ENCODE results near the gene RABGEF1.
"Not testable (repeated sequence)": the region's sequence is repeated elsewhere in the genome, so short reads cannot be mapped to it uniquely, and the experiment has no call there.

The RABGEF1 gene

GRCh38 chr7:66735154-66735553 lies 5.4 kb upstream of the RABGEF1 start:
- Histone ChIP-seq H3K36me3 (ENCODE audit: control insufficient read depth, insufficient read depth, low read length) (peaks cover 8% of the 10 kb centered on the region), H3K9me3 (ENCODE audit: control insufficient read depth, insufficient read depth, low read length) (peaks cover 4% of the 10 kb centered on the region), H3K27ac (ENCODE audit: low read depth, low read length) (no peak overlapping the region), H3K4me1 (ENCODE audit: control insufficient read depth, insufficient read depth, low read length) (no peaks in the 10 kb centered on the region), H3K9ac (ENCODE audit: low read depth, low read length) (no peak overlapping the region), H3K4me3 (ENCODE audit: low read depth, low read length) (no peak overlapping the region), H3K27me3 (ENCODE audit: control insufficient read depth, insufficient read depth, low read length) (no peaks in the 10 kb centered on the region)

GRCh38 chr7:66735850-66736249 lies 4.7 kb upstream of the RABGEF1 start:
- no peaks in the 10 kb centered on the region for H3K4me1 ChIP-seq (ENCODE audit: control insufficient read depth, insufficient read depth, low read length)
- peaks cover 8% of the 10 kb centered on the region for H3K36me3 ChIP-seq (ENCODE audit: control insufficient read depth, insufficient read depth, low read length)
- H3K9me3 ChIP-seq (ENCODE audit: control insufficient read depth, insufficient read depth, low read length), result peaks cover 4% of the 10 kb centered on the region
- H3K27ac ChIP-seq (ENCODE audit: low read depth, low read length), result no peak overlapping the region
- no peaks in the 10 kb centered on the region for H3K27me3 ChIP-seq (ENCODE audit: control insufficient read depth, insufficient read depth, low read length)
- no peak overlapping the region for H3K9ac ChIP-seq (ENCODE audit: low read depth, low read length)
- H3K4me3 ChIP-seq (ENCODE audit: low read depth, low read length), result no peak overlapping the region

GRCh38 chr7:66736892-66737291 lies 3.6 kb upstream of the RABGEF1 start:
- Histone ChIP-seq H3K9ac (ENCODE audit: low read depth, low read length) (no peak overlapping the region), H3K36me3 (ENCODE audit: control insufficient read depth, insufficient read depth, low read length) (peaks cover 8% of the 10 kb centered on the region), H3K9me3 (ENCODE audit: control insufficient read depth, insufficient read depth, low read length) (peaks cover 4% of the 10 kb centered on the region), H3K4me1 (ENCODE audit: control insufficient read depth, insufficient read depth, low read length) (no peaks in the 10 kb centered on the region), H3K27me3 (ENCODE audit: control insufficient read depth, insufficient read depth, low read length) (no peaks in the 10 kb centered on the region), H3K27ac (ENCODE audit: low read depth, low read length) (no peak overlapping the region), H3K4me3 (ENCODE audit: low read depth, low read length) (no peak overlapping the region)

GRCh38 chr7:66737667-66738066 lies 2.9 kb upstream of the RABGEF1 start:
- H3K4me3 ChIP-seq (ENCODE audit: low read depth, low read length), result no peak overlapping the region
- no peak overlapping the region for H3K9ac ChIP-seq (ENCODE audit: low read depth, low read length)
- H3K27ac ChIP-seq (ENCODE audit: low read depth, low read length), result no peak overlapping the region
- H3K36me3 ChIP-seq (ENCODE audit: control insufficient read depth, insufficient read depth, low read length), result peaks cover 8% of the 10 kb centered on the region
- peaks cover 4% of the 10 kb centered on the region for H3K9me3 ChIP-seq (ENCODE audit: control insufficient read depth, insufficient read depth, low read length)
- no peaks in the 10 kb centered on the region for H3K27me3 ChIP-seq (ENCODE audit: control insufficient read depth, insufficient read depth, low read length)
- H3K4me1 ChIP-seq (ENCODE audit: control insufficient read depth, insufficient read depth, low read length), result no peaks in the 10 kb centered on the region

- Histone ChIP-seq H3K36me3 (ENCODE audit: control insufficient read depth, insufficient read depth, low read length) (peaks cover 8% of the 10 kb centered on the region), H3K4me3 (ENCODE audit: low read depth, low read length) (peak overlapping the region; percentile 69), H3K9ac (ENCODE audit: low read depth, low read length) (no peak overlapping the region), H3K4me1 (ENCODE audit: control insufficient read depth, insufficient read depth, low read length) (no peaks in the 10 kb centered on the region), H3K27me3 (ENCODE audit: control insufficient read depth, insufficient read depth, low read length) (no peaks in the 10 kb centered on the region), H3K27ac (ENCODE audit: low read depth, low read length) (no peak overlapping the region), H3K9me3 (ENCODE audit: control insufficient read depth, insufficient read depth, low read length) (peaks cover 4% of the 10 kb centered on the region)
Measured at GRCh38 chr7:66739477-66739876, 1.1 kb upstream of the RABGEF1 start.

GRCh38 chr7:66739953-66740301 lies 606 bp upstream of the RABGEF1 start:
- peak overlapping the region; percentile 69 for H3K4me3 ChIP-seq (ENCODE audit: low read depth, low read length)
- peaks cover 8% of the 10 kb centered on the region for H3K36me3 ChIP-seq (ENCODE audit: control insufficient read depth, insufficient read depth, low read length)
- H3K4me1 ChIP-seq (ENCODE audit: control insufficient read depth, insufficient read depth, low read length), result no peaks in the 10 kb centered on the region
- peak overlapping the region; percentile 85 for H3K27ac ChIP-seq (ENCODE audit: low read depth, low read length)
- peak overlapping the region; percentile 57 for H3K9ac ChIP-seq (ENCODE audit: low read depth, low read length)
- peaks cover 4% of the 10 kb centered on the region for H3K9me3 ChIP-seq (ENCODE audit: control insufficient read depth, insufficient read depth, low read length)
- no peaks in the 10 kb centered on the region for H3K27me3 ChIP-seq (ENCODE audit: control insufficient read depth, insufficient read depth, low read length)

GRCh38 chr7:66740980-66741709 lies 612 bp downstream of the RABGEF1 start:
- H3K4me1 ChIP-seq (ENCODE audit: control insufficient read depth, insufficient read depth, low read length); H3K36me3 ChIP-seq (ENCODE audit: control insufficient read depth, insufficient read depth, low read length); H3K27me3 ChIP-seq (ENCODE audit: control insufficient read depth, insufficient read depth, low read length); H3K9me3 ChIP-seq (ENCODE audit: control insufficient read depth, insufficient read depth, low read length): not testable (repeated sequence)
- H3K4me3 ChIP-seq (ENCODE audit: low read depth, low read length), result peak overlapping the region; percentile 69
- peak overlapping the region; percentile 81 for H3K9ac ChIP-seq (ENCODE audit: low read depth, low read length)
- peak overlapping the region; percentile 85 for H3K27ac ChIP-seq (ENCODE audit: low read depth, low read length)

GRCh38 chr7:66741710-66742049 lies 1.1 kb downstream of the RABGEF1 start:
- H3K27me3 ChIP-seq (ENCODE audit: control insufficient read depth, insufficient read depth, low read length), result no peaks in the 10 kb centered on the region
- peak overlapping the region; percentile 69 for H3K4me3 ChIP-seq (ENCODE audit: low read depth, low read length)
- H3K9ac ChIP-seq (ENCODE audit: low read depth, low read length), result peak overlapping the region; percentile 46; the same call in 1 of the 2 replicates
- H3K36me3 ChIP-seq (ENCODE audit: control insufficient read depth, insufficient read depth, low read length), result peaks cover 1% of the 10 kb centered on the region; the same call in 1 of the 2 replicates
- no peaks in the 10 kb centered on the region for H3K9me3 ChIP-seq (ENCODE audit: control insufficient read depth, insufficient read depth, low read length)
- no peaks in the 10 kb centered on the region for H3K4me1 ChIP-seq (ENCODE audit: control insufficient read depth, insufficient read depth, low read length)
- no peak overlapping the region for H3K27ac ChIP-seq (ENCODE audit: low read depth, low read length)

GRCh38 chr7:66742298-66742697 lies 1.8 kb downstream of the RABGEF1 start:
- not testable (repeated sequence) for H3K4me3 ChIP-seq (ENCODE audit: low read depth, low read length); H3K27ac ChIP-seq (ENCODE audit: low read depth, low read length); H3K4me1 ChIP-seq (ENCODE audit: control insufficient read depth, insufficient read depth, low read length); H3K9ac ChIP-seq (ENCODE audit: low read depth, low read length); H3K9me3 ChIP-seq (ENCODE audit: control insufficient read depth, insufficient read depth, low read length); H3K27me3 ChIP-seq (ENCODE audit: control insufficient read depth, insufficient read depth, low read length); H3K36me3 ChIP-seq (ENCODE audit: control insufficient read depth, insufficient read depth, low read length)

- H3K27ac ChIP-seq (ENCODE audit: low read depth, low read length), result no peak overlapping the region
- H3K36me3 ChIP-seq (ENCODE audit: control insufficient read depth, insufficient read depth, low read length), result no peaks in the 10 kb centered on the region
- H3K4me3 ChIP-seq (ENCODE audit: low read depth, low read length), result no peak overlapping the region
- H3K27me3 ChIP-seq (ENCODE audit: control insufficient read depth, insufficient read depth, low read length), result no peaks in the 10 kb centered on the region
- H3K9ac ChIP-seq (ENCODE audit: low read depth, low read length), result no peak overlapping the region
- H3K4me1 ChIP-seq (ENCODE audit: control insufficient read depth, insufficient read depth, low read length), result no peaks in the 10 kb centered on the region
- H3K9me3 ChIP-seq (ENCODE audit: control insufficient read depth, insufficient read depth, low read length), result no peaks in the 10 kb centered on the region
Measured at GRCh38 chr7:66743920-66744319, 3.4 kb downstream of the RABGEF1 start.

- H3K27me3 ChIP-seq (ENCODE audit: control insufficient read depth, insufficient read depth, low read length), result no peaks in the 10 kb centered on the region
Measured at GRCh38 chr7:66747385-66747784, 6.9 kb downstream of the RABGEF1 start.

More at GRCh38 chr7:66747385-66747784, 6.9 kb downstream of the RABGEF1 start:
- no peaks in the 10 kb centered on the region for H3K36me3 ChIP-seq (ENCODE audit: control insufficient read depth, insufficient read depth, low read length)
- no peaks in the 10 kb centered on the region for H3K9me3 ChIP-seq (ENCODE audit: control insufficient read depth, insufficient read depth, low read length)
- no peaks in the 10 kb centered on the region for H3K4me1 ChIP-seq (ENCODE audit: control insufficient read depth, insufficient read depth, low read length)
- no peak overlapping the region for H3K27ac ChIP-seq (ENCODE audit: low read depth, low read length)
- no peak overlapping the region for H3K4me3 ChIP-seq (ENCODE audit: low read depth, low read length)
- H3K9ac ChIP-seq (ENCODE audit: low read depth, low read length), result no peak overlapping the region
